ENCODE data around the gene TEKT5.

The TEKT5 gene

DNA sequence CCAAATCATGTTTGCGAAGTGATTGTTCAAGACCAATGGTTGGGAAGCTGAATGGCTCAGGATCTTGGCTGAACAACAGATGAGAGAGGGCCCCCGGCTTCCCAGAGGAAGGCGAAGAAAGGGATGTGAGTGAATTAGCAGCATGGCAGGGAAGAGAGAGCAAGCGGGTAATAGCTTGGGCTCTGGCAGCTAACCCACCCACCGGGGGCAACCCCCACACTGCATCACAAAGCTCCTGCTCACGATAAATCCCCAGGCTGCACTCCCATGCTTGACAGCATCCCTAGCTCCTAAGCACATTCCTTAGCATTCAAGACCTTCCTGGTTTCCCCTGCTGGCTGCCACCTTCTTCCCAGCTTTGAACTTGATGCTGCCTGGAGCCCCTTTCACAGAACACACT is 88.1 kb downstream of the TEKT5 start:
- Histone ChIP-seq H3K27ac (ENCODE audit: low read length) (no peak overlapping the region), H3K79me2 (ENCODE audit: low read length) (no peaks in the 10 kb centered on the region), H3K4me3 (ENCODE audit: low read length) (no peak overlapping the region), H3K9me3 (ENCODE audit: insufficient read depth, low read length) (no peaks in the 10 kb centered on the region), H3K27me3 (ENCODE audit: low read depth, low read length) (0 out of 2 replicates have a peak, but pooled peaks cover 5% of the 10 kb centered on the region), H3K9ac (ENCODE audit: low read length) (no peak overlapping the region), H3K4me1 (ENCODE audit: low read length) (peaks cover 3% of the 10 kb centered on the region), H2AFZ (ENCODE audit: low read depth, low read length) (no peak overlapping the region), H4K20me1 (ENCODE audit: insufficient read depth, low read length) (no peaks in the 10 kb centered on the region), H3K4me2 (ENCODE audit: low read length) (no peak overlapping the region), H3K36me3 (replicated peaks; ENCODE audit: low read depth, low read length) (no peaks in the 10 kb centered on the region)
- TF ChIP-seq, protein P1, sequence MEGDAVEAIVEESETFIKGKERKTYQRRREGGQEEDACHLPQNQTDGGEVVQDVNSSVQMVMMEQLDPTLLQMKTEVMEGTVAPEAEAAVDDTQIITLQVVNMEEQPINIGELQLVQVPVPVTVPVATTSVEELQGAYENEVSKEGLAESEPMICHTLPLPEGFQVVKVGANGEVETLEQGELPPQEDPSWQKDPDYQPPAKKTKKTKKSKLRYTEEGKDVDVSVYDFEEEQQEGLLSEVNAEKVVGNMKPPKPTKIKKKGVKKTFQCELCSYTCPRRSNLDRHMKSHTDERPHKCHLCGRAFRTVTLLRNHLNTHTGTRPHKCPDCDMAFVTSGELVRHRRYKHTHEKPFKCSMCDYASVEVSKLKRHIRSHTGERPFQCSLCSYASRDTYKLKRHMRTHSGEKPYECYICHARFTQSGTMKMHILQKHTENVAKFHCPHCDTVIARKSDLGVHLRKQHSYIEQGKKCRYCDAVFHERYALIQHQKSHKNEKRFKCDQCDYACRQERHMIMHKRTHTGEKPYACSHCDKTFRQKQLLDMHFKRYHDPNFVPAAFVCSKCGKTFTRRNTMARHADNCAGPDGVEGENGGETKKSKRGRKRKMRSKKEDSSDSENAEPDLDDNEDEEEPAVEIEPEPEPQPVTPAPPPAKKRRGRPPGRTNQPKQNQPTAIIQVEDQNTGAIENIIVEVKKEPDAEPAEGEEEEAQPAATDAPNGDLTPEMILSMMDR (IDR thresholded peaks at IDR 0.05; ENCODE audit: low read depth, low read length), result no peak
- TF ChIP-seq EZH2phosphoT487 (IDR thresholded peaks at IDR 0.05; ENCODE audit: low read depth), result no peak

DNA sequence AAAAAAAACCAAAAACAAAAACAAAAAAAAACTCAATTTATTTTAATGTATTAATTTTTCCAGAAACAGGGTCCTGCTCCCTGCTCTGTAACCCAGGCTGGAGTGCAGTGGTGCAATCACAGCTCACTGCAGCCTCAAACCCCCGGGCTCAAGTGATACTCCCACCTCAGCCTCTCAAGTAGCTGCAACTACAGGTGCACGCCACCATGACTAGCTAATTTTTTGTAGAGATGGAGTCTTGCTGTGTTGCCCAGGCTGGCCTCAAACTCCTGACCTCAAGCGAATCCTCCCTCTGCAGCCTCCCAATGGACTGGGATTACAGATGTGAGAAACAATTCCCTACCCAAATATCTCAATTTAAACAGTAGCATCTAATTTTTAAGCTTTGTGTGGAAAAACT is 89.1 kb downstream of the TEKT5 start:
- no peaks in the 10 kb centered on the region for H4K20me1 ChIP-seq (ENCODE audit: insufficient read depth, low read length)
- H3K36me3 ChIP-seq (replicated peaks; ENCODE audit: low read depth, low read length), result no peaks in the 10 kb centered on the region
- H2AFZ ChIP-seq (ENCODE audit: low read depth, low read length), result no peak overlapping the region
- no peak overlapping the region for H3K4me3 ChIP-seq (ENCODE audit: low read length)
- no peak overlapping the region for H3K27ac ChIP-seq (ENCODE audit: low read length)
- H3K4me2 ChIP-seq (ENCODE audit: low read length), result no peak overlapping the region
- peaks cover 13% of the 10 kb centered on the region for H3K4me1 ChIP-seq (ENCODE audit: low read length)
- no peaks in the 10 kb centered on the region for H3K9me3 ChIP-seq (ENCODE audit: insufficient read depth, low read length)
- H3K27me3 ChIP-seq (ENCODE audit: low read depth, low read length), result 0 out of 2 replicates have a peak, but pooled peaks cover 5% of the 10 kb centered on the region
- no peaks in the 10 kb centered on the region for H3K79me2 ChIP-seq (ENCODE audit: low read length)
- no peak overlapping the region for H3K9ac ChIP-seq (ENCODE audit: low read length)
- no peak for TF ChIP-seq EZH2phosphoT487 (IDR thresholded peaks at IDR 0.05; ENCODE audit: low read depth)
- TF ChIP-seq, protein P1 (IDR thresholded peaks at IDR 0.05; ENCODE audit: low read depth, low read length), result no peak

- no peaks in the 10 kb centered on the region for H3K36me3 ChIP-seq (replicated peaks; ENCODE audit: low read depth, low read length)
- TF ChIP-seq, protein P1 (IDR thresholded peaks at IDR 0.05; ENCODE audit: low read depth, low read length), result no peak
- no peak for TF ChIP-seq EZH2phosphoT487 (IDR thresholded peaks at IDR 0.05; ENCODE audit: low read depth)
- no peaks in the 10 kb centered on the region for H3K79me2 ChIP-seq (ENCODE audit: low read length)
- peaks cover 51% of the 10 kb centered on the region for H3K4me1 ChIP-seq (ENCODE audit: low read length)
- no peaks in the 10 kb centered on the region for H3K9me3 ChIP-seq (ENCODE audit: insufficient read depth, low read length)
- H3K9ac ChIP-seq (ENCODE audit: low read length), result 0 out of 2 replicates have a peak overlapping the region, but pooled peaks have one; percentile 40
- peak overlapping the region; percentile 83; the same call in 1 of the 2 replicates for H3K4me2 ChIP-seq (ENCODE audit: low read length)
- no peaks in the 10 kb centered on the region for H3K27me3 ChIP-seq (ENCODE audit: low read depth, low read length)
- H3K27ac ChIP-seq (ENCODE audit: low read length), result no peak overlapping the region
- H4K20me1 ChIP-seq (ENCODE audit: insufficient read depth, low read length), result no peaks in the 10 kb centered on the region
- H2AFZ ChIP-seq (ENCODE audit: low read depth, low read length), result no peak overlapping the region
- no peak overlapping the region for H3K4me3 ChIP-seq (ENCODE audit: low read length)
These were observed 93.0 kb downstream of the TEKT5 start for GRCh38 chr16:10601444-10602408.

DNA sequence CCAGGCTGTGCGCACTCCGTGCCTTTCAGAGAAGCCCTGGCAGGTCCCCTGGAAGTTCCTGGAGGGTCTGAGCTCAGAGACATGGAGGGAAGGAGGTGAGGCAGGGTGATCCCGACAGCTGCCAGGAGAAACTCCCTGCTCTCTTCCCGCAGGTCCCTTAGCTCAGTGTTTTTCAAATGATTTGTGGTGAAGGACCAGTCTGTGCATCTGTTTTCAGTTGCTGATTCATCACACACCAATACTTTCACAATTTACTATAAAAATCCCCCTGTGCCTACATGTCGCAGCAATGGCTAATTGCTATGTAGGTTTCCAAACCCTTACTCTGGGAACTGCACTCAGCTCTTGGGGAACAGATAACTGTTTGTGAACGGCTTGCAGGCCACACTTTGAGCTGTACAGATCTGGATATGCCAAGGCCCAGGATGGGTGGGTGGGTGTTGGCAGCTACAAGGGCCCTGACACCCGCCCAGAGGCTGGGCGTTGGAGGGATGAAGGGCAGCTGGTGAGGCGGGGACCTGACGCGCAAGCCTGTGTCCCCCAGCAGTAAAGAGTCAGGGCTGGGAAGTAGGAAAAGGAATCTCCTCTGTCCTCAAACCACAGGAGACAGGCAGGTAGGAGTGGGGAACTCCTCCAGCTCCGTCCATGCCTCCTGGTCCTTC is 93.8 kb downstream of the TEKT5 start:
- Histone ChIP-seq H3K4me2 (ENCODE audit: low read length) (peak overlapping the region; percentile 83), H3K79me2 (ENCODE audit: low read length) (no peaks in the 10 kb centered on the region), H3K36me3 (replicated peaks; ENCODE audit: low read depth, low read length) (no peaks in the 10 kb centered on the region), H4K20me1 (ENCODE audit: insufficient read depth, low read length) (no peaks in the 10 kb centered on the region), H3K27me3 (ENCODE audit: low read depth, low read length) (no peaks in the 10 kb centered on the region), H3K9me3 (ENCODE audit: insufficient read depth, low read length) (no peaks in the 10 kb centered on the region), H3K27ac (ENCODE audit: low read length) (peak overlapping the region; percentile 69), H2AFZ (ENCODE audit: low read depth, low read length) (peak overlapping the region; percentile 35; the same call in 1 of the 2 replicates), H3K4me1 (ENCODE audit: low read length) (peaks cover 59% of the 10 kb centered on the region), H3K9ac (ENCODE audit: low read length) (peak overlapping the region; percentile 40; the same call in 1 of the 2 replicates), H3K4me3 (ENCODE audit: low read length) (peak overlapping the region; percentile 56)
- TF ChIP-seq, protein P1 (IDR thresholded peaks at IDR 0.05; ENCODE audit: low read depth, low read length), result no peak
- no peak for TF ChIP-seq EZH2phosphoT487 (IDR thresholded peaks at IDR 0.05; ENCODE audit: low read depth)
